SK-N-SH treated with all-trans-retinoic acid at 6 μM for 48 hours (cell line): Measurements from ENCODE around the gene GRIA4.

ENCODE experiments used
- ATAC-seq: fragments of 200-7000 bp; cut with Tn5 transposase; 3 replicates; pipeline ENCODE4 v1.9.1; 2020; ENCODE audit warnings: mild to moderate bottlenecking, moderate library complexity
- ARNTL ChIP-seq: fragments of 450-650 bp; formaldehyde crosslinking; IDR thresholded peaks from 2 replicates; pipeline ENCODE4 v1.5.0; 2020; ENCODE audit warnings: low read depth, mild to moderate bottlenecking, moderate library complexity, borderline replicate concordance
- BACH2 ChIP-seq: fragments of 250-450 bp; sonication (Bioruptor Pico); IDR thresholded peaks from 2 replicates; pipeline ENCODE4 v1.9.0; 2021; ENCODE audit warnings: mild to moderate bottlenecking, borderline replicate concordance
- ESRRG ChIP-seq: fragments of 250-450 bp; sonication (Bioruptor Pico); IDR thresholded peaks from 2 replicates; pipeline ENCODE4 v1.6.1; 2021; ENCODE audit warnings: mild to moderate bottlenecking
- ISL1 ChIP-seq: fragments of 250-450 bp; sonication (Bioruptor Pico); IDR thresholded peaks from 2 replicates; pipeline ENCODE4 v2.1.2; 2022; ENCODE audit warnings: mild to moderate bottlenecking, moderate library complexity
- OSR1 ChIP-seq: fragments of 250-450 bp; sonication (Bioruptor Pico); IDR thresholded peaks from 2 replicates; pipeline ENCODE4 v1.8.0; 2022; ENCODE audit warnings: moderate library complexity, mild to moderate bottlenecking, inconsistent platforms
- PPARA ChIP-seq: fragments of 250-450 bp; sonication (Bioruptor Pico); IDR thresholded peaks from 2 replicates; pipeline ENCODE4 v1.5.0; 2020; ENCODE audit warnings: mild to moderate bottlenecking, borderline replicate concordance
- SNAI2 ChIP-seq: fragments of 250-450 bp; sonication (Bioruptor Pico); IDR thresholded peaks from 2 replicates; pipeline ENCODE4 v1.5.0; 2020; ENCODE audit warnings: mild to moderate bottlenecking, moderate library complexity
- TCF4 ChIP-seq: fragments of 250-450 bp; sonication (Bioruptor Pico); IDR thresholded peaks from 2 replicates; pipeline ENCODE4 v1.8.0; 2021; ENCODE audit warnings: mild to moderate bottlenecking, moderate library complexity, borderline replicate concordance
- ZC3H10 ChIP-seq: fragments of 250-450 bp; sonication (Bioruptor Pico); IDR thresholded peaks from 2 replicates; pipeline ENCODE4 v1.5.1; 2021; ENCODE audit warnings: mild to moderate bottlenecking, moderate library complexity
- ZFP3 ChIP-seq: fragments of 250-450 bp; sonication (Bioruptor Pico); IDR thresholded peaks from 2 replicates; pipeline ENCODE4 v1.5.0; 2020; ENCODE audit warnings: mild to moderate bottlenecking, moderate library complexity
- ZNF565 ChIP-seq: fragments of 450-650 bp; formaldehyde crosslinking; conservative IDR thresholded peaks from 2 replicates; pipeline ENCODE4 v1.5.0; 2020; ENCODE audit warnings: low read depth, mild to moderate bottlenecking, moderate library complexity
- ZNF70 ChIP-seq: fragments of 450-650 bp; formaldehyde crosslinking; IDR thresholded peaks from 2 replicates; pipeline ENCODE4 v1.5.0; 2020; ENCODE audit warnings: mild to moderate bottlenecking, moderate library complexity
- ZNF8 ChIP-seq: fragments of 450-650 bp; formaldehyde crosslinking; IDR thresholded peaks from 2 replicates; pipeline ENCODE4 v1.5.0; 2020; ENCODE audit warnings: mild to moderate bottlenecking, moderate library complexity
- TF ChIP-seq, protein P1 (sequence below): fragments of 250-450 bp; sonication (Bioruptor Pico); IDR thresholded peaks from 2 replicates; pipeline ENCODE4 v1.8.0; 2020; ENCODE audit warnings: mild to moderate bottlenecking, moderate library complexity, borderline replicate concordance
- TF ChIP-seq, protein P2 (sequence below): fragments of 250-450 bp; sonication (Bioruptor Pico); IDR thresholded peaks from 2 replicates; pipeline ENCODE4 v1.5.0; 2020; ENCODE audit warnings: mild to moderate bottlenecking, moderate library complexity
- TF ChIP-seq, protein P3 (sequence below): fragments of 250-450 bp; sonication (Bioruptor Pico); IDR thresholded peaks from 2 replicates; pipeline ENCODE4 v1.5.1; 2021; ENCODE audit warnings: mild to moderate bottlenecking, moderate library complexity

GRIA4 gene

DNA sequence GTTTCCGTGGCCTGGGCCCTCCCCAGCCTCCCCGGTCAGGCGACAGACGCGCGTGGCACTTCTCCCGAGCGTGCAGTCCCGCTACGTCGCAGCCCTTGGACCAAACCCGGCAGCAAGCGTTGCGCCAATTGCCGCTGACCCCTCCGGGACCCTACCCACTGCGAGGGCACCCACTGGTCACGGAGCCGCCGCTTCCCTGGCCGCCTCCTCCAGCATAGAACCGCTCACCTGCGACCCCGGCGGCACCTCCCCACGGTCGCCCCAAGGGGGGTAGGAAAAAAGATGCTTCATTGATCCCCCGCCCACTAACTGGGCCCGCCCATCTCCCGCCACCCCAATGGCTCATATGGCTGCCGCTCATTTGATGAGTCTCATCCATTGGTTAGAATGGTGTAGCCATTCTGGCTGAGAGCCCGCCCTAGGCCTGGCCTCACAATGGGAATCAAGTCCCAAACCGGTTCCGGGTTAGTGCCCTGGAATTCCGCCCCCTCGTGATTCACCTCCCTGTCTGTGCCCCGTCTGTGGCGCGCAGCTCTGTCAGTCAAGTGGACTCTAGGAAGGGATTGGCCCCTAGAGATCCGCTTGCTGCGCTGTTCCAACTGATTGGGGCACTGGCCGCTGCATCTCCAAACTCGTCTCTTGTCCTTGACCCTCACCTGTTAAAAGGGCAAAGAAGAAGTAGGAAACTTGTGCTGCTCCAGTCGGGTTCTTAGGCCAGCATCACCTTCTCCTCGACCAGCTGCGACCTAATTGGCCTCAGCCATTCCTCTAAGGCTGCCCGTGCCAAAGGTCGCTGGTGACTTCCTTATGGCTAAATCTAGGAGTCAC, 412.3 kb downstream of the GRIA4 start, which contains the start of gene MSANTD4:
MSANTD4 (minus strand) TSS at position 274 of the 828 bp plus-strand sequence. CDS start 11,323 bp downstream, outside the sequence.
- ATAC-seq, result peak; percentile 98
- TF ChIP-seq, protein P1, sequence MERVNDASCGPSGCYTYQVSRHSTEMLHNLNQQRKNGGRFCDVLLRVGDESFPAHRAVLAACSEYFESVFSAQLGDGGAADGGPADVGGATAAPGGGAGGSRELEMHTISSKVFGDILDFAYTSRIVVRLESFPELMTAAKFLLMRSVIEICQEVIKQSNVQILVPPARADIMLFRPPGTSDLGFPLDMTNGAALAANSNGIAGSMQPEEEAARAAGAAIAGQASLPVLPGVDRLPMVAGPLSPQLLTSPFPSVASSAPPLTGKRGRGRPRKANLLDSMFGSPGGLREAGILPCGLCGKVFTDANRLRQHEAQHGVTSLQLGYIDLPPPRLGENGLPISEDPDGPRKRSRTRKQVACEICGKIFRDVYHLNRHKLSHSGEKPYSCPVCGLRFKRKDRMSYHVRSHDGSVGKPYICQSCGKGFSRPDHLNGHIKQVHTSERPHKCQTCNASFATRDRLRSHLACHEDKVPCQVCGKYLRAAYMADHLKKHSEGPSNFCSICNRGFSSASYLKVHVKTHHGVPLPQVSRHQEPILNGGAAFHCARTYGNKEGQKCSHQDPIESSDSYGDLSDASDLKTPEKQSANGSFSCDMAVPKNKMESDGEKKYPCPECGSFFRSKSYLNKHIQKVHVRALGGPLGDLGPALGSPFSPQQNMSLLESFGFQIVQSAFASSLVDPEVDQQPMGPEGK (CRISPR knock-in tag), result peak; percentile 43; the same call in 1 of the 2 replicates
- TF ChIP-seq, protein P2, sequence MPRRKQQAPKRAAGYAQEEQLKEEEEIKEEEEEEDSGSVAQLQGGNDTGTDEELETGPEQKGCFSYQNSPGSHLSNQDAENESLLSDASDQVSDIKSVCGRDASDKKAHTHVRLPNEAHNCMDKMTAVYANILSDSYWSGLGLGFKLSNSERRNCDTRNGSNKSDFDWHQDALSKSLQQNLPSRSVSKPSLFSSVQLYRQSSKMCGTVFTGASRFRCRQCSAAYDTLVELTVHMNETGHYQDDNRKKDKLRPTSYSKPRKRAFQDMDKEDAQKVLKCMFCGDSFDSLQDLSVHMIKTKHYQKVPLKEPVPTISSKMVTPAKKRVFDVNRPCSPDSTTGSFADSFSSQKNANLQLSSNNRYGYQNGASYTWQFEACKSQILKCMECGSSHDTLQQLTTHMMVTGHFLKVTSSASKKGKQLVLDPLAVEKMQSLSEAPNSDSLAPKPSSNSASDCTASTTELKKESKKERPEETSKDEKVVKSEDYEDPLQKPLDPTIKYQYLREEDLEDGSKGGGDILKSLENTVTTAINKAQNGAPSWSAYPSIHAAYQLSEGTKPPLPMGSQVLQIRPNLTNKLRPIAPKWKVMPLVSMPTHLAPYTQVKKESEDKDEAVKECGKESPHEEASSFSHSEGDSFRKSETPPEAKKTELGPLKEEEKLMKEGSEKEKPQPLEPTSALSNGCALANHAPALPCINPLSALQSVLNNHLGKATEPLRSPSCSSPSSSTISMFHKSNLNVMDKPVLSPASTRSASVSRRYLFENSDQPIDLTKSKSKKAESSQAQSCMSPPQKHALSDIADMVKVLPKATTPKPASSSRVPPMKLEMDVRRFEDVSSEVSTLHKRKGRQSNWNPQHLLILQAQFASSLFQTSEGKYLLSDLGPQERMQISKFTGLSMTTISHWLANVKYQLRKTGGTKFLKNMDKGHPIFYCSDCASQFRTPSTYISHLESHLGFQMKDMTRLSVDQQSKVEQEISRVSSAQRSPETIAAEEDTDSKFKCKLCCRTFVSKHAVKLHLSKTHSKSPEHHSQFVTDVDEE, result no peak

DNA sequence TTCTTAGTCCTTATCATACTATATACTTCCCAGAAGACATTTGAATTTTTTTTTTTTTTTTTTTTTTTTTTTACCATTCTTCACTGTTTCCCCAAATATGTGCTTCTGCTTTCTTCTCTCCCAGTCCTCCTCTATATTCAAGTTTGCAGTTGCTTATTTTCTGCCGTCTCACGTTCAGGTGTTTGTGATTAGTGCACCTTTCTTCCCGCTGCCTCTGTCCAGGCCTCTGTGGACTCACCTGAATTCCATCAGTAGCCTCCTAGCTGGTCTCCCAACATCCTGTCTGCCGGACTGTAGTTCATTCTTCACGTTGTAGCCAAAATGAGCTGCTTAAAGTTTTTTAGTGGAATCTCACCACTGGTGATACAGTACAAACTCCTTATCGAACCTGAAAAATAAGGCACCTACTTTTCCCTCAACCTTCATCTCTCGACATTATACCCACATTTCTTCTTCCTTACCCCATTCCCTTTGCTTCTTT, 413.0 kb downstream of the GRIA4 start:
- no peak for ATAC-seq
- no peak for TF ChIP-seq ZNF565 (CRISPR knock-in tag)
- TF ChIP-seq, protein P2, result no peak

DNA sequence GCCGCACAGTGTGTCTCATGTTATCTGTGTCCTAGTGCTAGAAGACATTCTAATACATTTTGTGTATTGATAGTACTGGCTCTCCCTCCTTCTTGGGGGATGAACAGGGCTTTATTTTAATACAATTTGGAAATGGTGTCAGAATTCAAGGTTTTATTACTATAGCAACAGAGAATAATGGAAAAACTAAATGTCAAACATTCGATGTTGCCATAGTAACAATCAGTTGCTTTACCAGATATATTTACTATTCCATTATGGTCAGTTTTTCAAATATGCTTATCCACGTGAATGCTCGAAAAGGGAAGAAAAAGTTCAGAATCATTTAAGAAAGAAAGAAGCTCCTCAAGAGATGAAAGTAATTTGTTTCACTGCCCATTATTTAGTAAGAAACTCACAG, 420.7 kb downstream of the GRIA4 start:
- TF ChIP-seq ARNTL (CRISPR knock-in tag), result no peak
- no peak for TF ChIP-seq ISL1
- TF ChIP-seq, protein P3, sequence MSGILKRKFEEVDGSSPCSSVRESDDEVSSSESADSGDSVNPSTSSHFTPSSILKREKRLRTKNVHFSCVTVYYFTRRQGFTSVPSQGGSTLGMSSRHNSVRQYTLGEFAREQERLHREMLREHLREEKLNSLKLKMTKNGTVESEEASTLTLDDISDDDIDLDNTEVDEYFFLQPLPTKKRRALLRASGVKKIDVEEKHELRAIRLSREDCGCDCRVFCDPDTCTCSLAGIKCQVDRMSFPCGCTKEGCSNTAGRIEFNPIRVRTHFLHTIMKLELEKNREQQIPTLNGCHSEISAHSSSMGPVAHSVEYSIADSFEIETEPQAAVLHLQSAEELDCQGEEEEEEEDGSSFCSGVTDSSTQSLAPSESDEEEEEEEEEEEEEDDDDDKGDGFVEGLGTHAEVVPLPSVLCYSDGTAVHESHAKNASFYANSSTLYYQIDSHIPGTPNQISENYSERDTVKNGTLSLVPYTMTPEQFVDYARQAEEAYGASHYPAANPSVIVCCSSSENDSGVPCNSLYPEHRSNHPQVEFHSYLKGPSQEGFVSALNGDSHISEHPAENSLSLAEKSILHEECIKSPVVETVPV (CRISPR knock-in tag), result no peak
- no peak for ATAC-seq

DNA sequence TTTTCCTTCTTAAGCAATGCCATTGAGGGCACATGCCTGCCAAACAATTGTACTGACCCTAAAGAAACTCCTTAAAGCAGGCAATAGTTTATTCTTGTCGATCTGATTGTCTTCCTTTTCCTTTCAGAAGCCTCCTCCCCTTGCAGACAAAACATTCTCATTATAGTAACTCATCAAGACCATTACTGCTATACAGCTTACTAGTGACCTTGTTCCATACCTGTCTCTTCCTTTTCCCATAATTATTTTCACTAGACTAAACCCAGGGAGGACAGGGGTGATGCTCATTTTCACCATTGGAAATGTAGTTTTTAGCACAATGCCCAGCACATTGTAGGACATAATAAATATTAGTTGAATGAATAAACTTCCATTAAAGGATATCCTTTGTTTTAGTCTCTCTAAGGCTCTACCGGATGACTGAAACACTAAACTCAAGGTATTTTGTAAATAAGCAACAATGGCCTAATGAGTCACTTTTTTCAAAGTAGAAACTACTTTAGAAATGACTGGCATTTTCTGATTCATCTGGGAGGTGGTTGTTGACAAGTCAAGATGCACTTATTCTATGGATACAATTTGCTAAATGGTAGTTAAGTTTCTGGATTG, 421.4 kb downstream of the GRIA4 start:
- TF ChIP-seq BACH2 (CRISPR knock-in tag), result no peak
- TF ChIP-seq, protein P2, result no peak
- TF ChIP-seq ISL1, result no peak
- TF ChIP-seq ZFP3, result no peak
- TF ChIP-seq OSR1 (CRISPR knock-in tag), result no peak
- no peak for TF ChIP-seq TCF4 (CRISPR knock-in tag)
- no peak for TF ChIP-seq ZNF8 (CRISPR knock-in tag)
- TF ChIP-seq SNAI2 (CRISPR knock-in tag), result no peak
- no peak for TF ChIP-seq PPARA (CRISPR knock-in tag)
- TF ChIP-seq ESRRG (CRISPR knock-in tag), result no peak
- TF ChIP-seq, protein P3 (CRISPR knock-in tag), result no peak
- TF ChIP-seq ZNF70 (CRISPR knock-in tag), result no peak
- TF ChIP-seq ZC3H10, result no peak
- no peak for ATAC-seq
